ENCODE measurements around the gene PARP14. TPM values are rescaled to one million over a fixed set of nuclear protein-coding genes. Genes with fewer than 3 reads are reported as not detected.
A peak's percentile ranks its signal among the peaks of the same experiment; 100 is the strongest.

PARP14 gene
- total and polyA plus RNA-seq, 2 donors (not counting 3 experiments of a cell fraction or from before 2014, with no cell fraction given): 19.7 to 41.5 TPM

- TF ChIP-seq FOS (IDR thresholded peaks at IDR 0.05; ENCODE audit: borderline replicate concordance, insufficient read depth, low read length): no peak
- TF ChIP-seq POLR2A (IDR thresholded peaks at IDR 0.05; ENCODE audit: low read depth, low read length): no peak
- no peak for TF ChIP-seq GATA2 (IDR thresholded peaks at IDR 0.05; ENCODE audit: insufficient read depth, insufficient read length, low read depth, low read length)
- TF ChIP-seq EZH2 (IDR thresholded peaks at IDR 0.05; ENCODE audit: borderline replicate concordance, low read depth, low read length, severe bottlenecking): no peak
- TF ChIP-seq MYC (IDR thresholded peaks at IDR 0.05; ENCODE audit: low read depth, low read length): no peak
- TF ChIP-seq JUN (IDR thresholded peaks at IDR 0.05; ENCODE audit: borderline replicate concordance, insufficient read depth, insufficient read length, low read depth): no peak
- TF ChIP-seq CTCF (IDR thresholded peaks at IDR 0.05; ENCODE audit: extremely low read depth in 1 of 2, insufficient read depth in 1 of 2, low read depth in 1 of 2, low read length in 2 of 2): no peak
- no peak for TF ChIP-seq POLR2AphosphoS5 (IDR thresholded peaks at IDR 0.05; ENCODE audit: insufficient read depth, low read depth, low read length)
- no peak for TF ChIP-seq MAX (IDR thresholded peaks at IDR 0.05; ENCODE audit: insufficient read depth, insufficient read length)
- FAIRE-seq: peak; percentile 12
- CTCF ChIA-PET: interaction anchor here (0.6 to 5.5 kb wide), 33 partner anchors 9 to 1133 kb away, joined by 3 to 129 read pairs (median 5); partner anchors contain the start of genes DTX3L, FAM162A, HSPBAP1 and KPNA1
- DNase-seq (ENCODE audit: low read depth, low spot score): peak; percentile 50
- H3K9me3 ChIP-seq (replicated peaks; ENCODE audit: control insufficient read depth, insufficient read depth, low read length): no peaks in the 10 kb centered on the region
- H3K4me3 ChIP-seq (replicated peaks in 1 of 3; ENCODE audit: insufficient read depth in 1 of 3, low read depth in 1 of 3, low read length in 3 of 3): peak overlapping the region; percentile 70 to 93 (median 83)
- no peaks in the 10 kb centered on the region for H3K36me3 ChIP-seq (ENCODE audit: control insufficient read depth in 2 of 2, extremely low read depth in 1 of 2, insufficient read depth in 2 of 2, low read length in 2 of 2)
- peak overlapping the region; percentile 77 for H3K9ac ChIP-seq (replicated peaks; ENCODE audit: extremely low read depth, insufficient read depth, low read length)
- H3K4me1 ChIP-seq (ENCODE audit: control insufficient read depth, extremely low read depth, insufficient read depth, low read length): peaks cover 20% of the 10 kb centered on the region
- dilution Hi-C loops (cut with MboI; ENCODE audit: extremely low pct_ligation_motif_present, low sequenced_read_pairs): no loop called here
- POLR2A ChIA-PET: interaction anchor here (1.2 to 1.4 kb wide), 2 partner anchors 264 to 287 kb away, joined by 3 to 4 read pairs; partner anchors contain the start of gene WDR5B
- no peaks in the 10 kb centered on the region for H3K27me3 ChIP-seq (ENCODE audit: control insufficient read depth in 2 of 2, insufficient read depth in 2 of 2, low read length in 2 of 2)
- H2AFZ ChIP-seq (ENCODE audit: low read depth, low read length): peak overlapping the region; percentile 99
- no peaks in the 10 kb centered on the region for H3K9me1 ChIP-seq (replicated peaks; ENCODE audit: control insufficient read depth, extremely low read depth, insufficient read depth, low read length)
- peak overlapping the region; percentile 65 for H3K27ac ChIP-seq (ENCODE audit: insufficient read depth, low read depth, low read length)
- intact Hi-C loops (cut with micrococcal nuclease): loop anchor here (1.0 to 10.0 kb wide), 10 partner anchors 114 to 1134 kb away; partner anchors contain the start of genes DTX3L, FAM162A, KPNA1 and PARP9
- no TSS peak for BruUV-seq (replicated peaks)
- H4K20me1 ChIP-seq (replicated peaks; ENCODE audit: control insufficient read depth, extremely low read depth, insufficient read depth, low read length): no peaks in the 10 kb centered on the region
- no peaks in the 10 kb centered on the region for H3K79me2 ChIP-seq (ENCODE audit: control insufficient read depth, insufficient read depth, low read length)
- peak overlapping the region; percentile 95 for H3K4me2 ChIP-seq (ENCODE audit: insufficient read depth, low read length)
Observed at GRCh38 chr3:122679882-122680474, 661 bp upstream of the PARP14 start.

Measured in endothelial cell of umbilical vein (primary cell).